GDM1 (cell line): ENCODE data around the gene REPS1.
"Not testable (repeated sequence)": the region's sequence is repeated elsewhere in the genome, so short reads cannot be mapped to it uniquely, and the experiment has no call there.

ENCODE experiments used
- DNase-seq: peaks from one replicate; lab custom pipeline; 2025; lab: John Stamatoyannopoulos, UW

The REPS1 gene

GRCh38 chr6:138999949-139000725, 12.1 kb upstream of the REPS1 start:
- no peak for DNase-seq

DNA sequence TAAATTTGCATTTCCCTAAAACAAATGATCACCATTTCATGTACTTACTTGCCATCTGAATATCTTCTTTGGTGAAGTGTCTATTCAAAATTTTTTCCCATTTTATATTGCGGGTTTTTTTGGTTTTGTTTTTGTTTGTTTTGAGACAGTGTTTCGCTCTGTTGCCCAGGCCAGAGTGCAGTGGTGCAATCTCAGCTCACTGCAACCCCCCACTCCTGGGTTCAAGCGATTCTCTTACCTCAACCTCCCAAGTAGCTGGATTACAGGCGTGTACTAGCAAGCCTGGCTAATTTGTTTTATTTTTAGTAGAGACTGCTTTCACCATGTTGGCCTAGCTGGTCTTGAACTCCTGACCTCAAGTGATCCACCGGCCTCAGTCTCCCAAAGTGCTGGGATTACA, 9.1 kb upstream of the REPS1 start:
- DNase-seq, result no peak

- no peak for DNase-seq
Observed at GRCh38 chr6:138996524-138996923, 8.5 kb upstream of the REPS1 start.

DNA sequence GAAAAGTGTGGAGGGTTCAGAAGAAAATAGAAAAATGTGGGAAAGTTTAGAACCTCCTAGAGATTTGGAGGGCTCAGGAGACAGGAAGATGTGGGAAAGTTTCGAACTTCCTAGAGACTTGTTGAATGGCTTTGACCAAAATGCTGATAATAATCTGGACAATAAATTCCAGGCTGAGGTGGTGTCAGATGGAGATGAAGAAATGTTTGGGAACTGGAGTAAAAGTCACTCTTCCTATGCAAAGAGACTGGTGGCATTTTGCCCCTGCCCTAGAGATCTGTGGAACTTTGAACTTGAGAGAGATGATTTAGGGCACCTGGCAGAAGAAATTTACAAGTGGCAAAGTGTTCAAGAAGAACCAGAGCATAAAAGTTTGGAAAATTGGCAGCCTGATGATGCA, 5.4 kb upstream of the REPS1 start:
- not testable (repeated sequence) for DNase-seq

GRCh38 chr6:138992965-138993364, 4.9 kb upstream of the REPS1 start:
- DNase-seq, result not testable (repeated sequence)

- DNase-seq, result no peak
Observed at GRCh38 chr6:138991206-138991605, 3.2 kb upstream of the REPS1 start.

DNA sequence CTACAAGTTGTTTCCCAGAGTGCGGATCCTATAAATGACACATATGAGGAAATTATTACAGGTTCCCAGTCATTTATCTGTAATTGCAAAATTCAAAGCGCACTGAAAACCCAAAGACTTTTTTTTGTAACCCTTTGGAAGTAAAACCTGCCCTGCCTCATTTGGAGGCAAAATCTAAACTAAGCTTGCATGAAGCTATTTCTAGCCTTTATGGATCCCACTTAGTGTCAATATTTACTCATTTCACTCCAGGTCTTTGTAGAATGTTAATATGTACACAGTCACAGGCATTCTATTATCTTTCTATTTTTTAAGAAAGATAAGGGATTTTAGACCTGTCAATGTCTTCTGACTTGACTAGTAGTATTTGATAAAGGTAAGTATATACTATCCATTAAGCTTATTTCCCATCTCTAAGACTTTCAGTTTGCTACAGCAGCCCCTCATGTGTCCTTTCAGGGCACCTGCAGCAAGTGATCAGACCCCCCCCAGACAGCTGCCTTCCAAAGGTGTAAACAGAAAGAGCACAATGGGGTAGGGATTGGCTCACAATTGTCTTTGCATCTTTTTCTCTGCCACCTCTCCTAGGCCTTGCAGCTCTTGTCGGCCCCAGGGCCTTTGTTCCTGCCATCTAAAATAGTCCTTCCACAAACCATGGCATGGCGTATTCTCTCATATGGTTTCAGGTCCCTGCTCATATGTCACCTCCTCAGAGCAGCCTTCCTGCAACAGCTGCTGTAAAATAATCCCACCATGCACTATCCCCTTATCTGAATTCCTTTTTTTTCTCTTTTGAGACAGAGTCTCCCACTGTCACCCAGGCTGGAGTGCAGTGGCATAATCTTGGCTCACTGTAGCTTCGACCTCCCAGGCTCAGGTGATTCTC, 1.3 kb upstream of the REPS1 start:
- no peak for DNase-seq

DNA sequence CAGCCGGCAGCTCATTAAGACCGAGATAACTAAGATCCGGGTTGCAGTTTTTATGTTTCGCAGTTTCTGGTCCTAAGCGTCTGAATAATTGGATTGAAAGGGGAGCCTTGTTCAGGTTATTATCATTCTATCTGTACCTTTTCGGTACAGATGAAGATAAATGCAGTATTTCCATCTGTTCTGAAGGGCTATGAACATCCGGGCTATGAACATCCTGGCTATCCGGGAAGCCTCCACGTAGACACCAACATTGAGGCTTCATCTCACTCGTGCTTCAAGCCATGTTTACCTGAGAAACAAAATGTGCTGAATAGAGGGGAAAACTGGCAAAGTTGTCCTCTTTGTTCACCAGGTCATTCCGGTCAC, 399 bp upstream of the REPS1 start:
- no peak for DNase-seq

DNA sequence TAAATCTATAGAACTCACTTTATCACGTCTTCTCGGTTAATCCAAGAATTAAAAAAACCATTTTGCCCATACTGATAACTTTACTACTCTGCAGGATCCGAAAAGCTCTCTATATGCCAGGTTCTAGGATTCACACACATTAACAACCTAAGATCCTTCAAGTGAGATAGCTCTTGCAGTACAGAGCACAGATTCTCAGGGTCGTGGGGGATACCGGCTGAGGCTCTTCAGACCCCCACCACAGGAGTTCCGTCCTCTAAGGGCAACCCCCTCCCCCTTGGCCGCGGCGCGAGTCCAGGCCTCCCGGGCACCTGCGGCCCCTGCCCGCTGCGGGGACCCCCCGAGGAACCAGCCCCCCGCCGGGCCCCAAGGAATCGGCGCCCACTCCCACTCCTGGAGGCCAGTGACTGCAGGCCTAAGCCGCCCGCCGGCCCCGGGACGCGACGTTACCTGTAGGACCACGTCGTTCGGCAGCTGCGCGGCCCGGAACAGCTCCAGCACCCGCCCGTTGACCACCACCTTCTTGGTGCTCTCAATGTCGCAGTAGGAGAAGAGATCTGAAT, 892 bp downstream of the REPS1 start:
- no peak for DNase-seq

DNA sequence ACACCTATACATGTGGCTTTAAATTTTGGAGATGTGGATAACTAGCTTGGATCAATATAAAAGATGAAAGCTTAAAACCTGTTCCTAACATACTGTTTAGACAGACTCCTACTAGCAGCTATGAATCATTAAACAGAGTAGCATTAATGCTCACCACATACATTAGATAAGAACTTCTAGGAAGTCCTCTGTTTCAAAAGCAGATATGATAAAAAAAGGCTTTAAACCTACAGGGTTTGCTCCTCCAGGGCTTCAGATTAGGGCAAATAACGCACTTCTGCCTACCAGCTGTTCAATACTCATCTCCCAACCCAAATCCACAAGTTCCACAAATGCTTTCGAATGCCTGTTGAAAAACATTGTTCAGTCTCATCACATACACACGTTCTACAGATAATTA, 1.5 kb downstream of the REPS1 start:
- DNase-seq, result no peak

- no peak for DNase-seq
Observed at GRCh38 chr6:138981416-138981815, 6.6 kb downstream of the REPS1 start.

DNA sequence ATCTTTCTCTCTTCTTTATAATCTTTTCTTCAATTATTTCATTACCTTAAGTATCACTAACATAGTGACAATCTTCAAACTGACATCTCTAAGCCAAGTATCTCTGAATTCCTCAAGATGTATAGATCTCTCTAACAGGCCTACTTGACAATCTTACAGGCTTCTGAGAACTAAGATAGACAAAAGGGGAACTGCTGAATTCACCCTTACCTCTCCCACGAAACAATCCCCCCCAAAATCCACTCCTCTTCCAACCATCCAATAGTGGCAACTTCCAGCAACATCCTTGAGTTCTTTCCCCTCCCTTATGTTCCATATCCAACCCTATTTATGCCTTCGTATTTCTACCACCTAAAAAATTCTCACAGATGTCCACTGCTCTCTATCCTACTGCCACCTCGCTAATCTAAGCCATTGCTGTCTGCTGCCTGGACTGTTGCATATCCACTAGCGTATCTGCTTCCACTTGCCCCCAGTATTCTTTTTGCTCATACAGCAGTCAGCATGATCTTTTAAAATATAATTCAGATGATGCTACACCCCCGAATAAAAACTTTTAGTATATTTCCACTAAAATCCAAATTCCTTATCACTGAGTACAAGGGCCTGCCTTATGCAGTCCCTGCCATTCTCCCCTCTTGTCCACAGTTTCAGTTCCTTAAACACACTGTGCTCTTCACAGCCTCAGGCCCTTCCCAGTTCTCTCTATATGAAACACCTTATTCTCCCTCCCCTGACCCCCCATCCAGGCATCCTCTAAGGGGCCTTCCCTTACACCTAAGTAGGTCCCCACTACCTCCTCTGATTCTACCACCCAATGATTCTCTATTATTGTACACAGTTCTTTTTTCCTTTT, 8.0 kb downstream of the REPS1 start:
- DNase-seq, result no peak

GRCh38 chr6:138979365-138979764, 8.7 kb downstream of the REPS1 start:
- no peak for DNase-seq

DNA sequence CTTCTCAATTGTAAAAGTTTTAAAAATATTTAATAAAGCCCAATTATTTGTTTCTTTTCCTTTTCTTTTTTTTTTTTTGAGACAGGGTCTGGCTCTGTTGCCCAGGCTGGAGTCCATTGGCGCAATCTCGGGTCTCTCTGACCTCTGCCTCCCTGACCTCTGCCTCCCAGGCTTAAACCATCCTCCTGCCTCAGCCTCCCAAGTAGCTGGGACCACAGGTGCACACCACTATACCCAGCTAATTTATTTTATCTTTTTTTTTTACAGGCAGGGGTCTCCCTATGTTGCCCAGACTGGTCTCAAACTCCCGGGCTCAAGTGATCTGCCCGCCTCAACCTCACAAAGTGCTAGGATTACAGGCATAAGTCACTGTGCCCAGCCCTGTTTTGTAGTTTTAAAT, 9.8 kb downstream of the REPS1 start:
- no peak for DNase-seq

GRCh38 chr6:138977646-138978167, 10.3 kb downstream of the REPS1 start:
- DNase-seq, result no peak

DNA sequence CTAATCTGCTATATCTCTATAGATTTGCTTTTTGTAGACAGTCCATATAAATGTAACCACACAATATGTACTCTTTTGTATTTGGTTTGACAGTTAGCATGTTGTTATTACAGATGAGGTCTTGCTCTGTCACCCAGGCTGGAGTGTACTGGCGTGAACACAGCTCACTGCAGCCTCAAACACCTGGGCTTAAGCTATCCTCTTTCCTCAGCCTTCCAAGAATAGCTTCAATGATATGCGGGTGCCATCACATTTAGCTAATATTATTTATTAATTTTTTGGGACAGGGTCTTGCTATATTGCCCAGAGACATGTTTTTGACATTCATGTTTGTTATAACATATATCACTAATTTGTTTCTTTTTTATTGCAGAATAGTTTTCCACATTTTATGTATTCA, 10.8 kb downstream of the REPS1 start:
- no peak for DNase-seq

DNA sequence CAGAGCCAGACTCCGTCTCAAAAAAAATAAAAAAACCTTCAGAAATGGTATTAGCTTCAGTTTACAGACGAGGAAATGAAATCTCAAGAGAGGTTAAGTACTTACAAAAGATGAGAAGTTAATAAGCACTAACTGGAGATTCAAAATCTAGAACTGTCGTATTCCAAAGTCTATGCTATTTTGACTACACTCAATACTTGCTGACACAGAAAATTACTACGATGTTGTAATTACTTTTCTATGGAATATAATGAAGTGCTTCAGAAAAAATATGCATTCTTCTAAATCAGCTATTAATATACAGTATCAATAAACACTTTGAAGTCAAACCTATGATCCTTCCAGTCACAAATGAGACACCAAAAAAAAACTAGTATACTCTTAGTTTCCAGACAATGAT, 12.2 kb downstream of the REPS1 start:
- no peak for DNase-seq

DNA sequence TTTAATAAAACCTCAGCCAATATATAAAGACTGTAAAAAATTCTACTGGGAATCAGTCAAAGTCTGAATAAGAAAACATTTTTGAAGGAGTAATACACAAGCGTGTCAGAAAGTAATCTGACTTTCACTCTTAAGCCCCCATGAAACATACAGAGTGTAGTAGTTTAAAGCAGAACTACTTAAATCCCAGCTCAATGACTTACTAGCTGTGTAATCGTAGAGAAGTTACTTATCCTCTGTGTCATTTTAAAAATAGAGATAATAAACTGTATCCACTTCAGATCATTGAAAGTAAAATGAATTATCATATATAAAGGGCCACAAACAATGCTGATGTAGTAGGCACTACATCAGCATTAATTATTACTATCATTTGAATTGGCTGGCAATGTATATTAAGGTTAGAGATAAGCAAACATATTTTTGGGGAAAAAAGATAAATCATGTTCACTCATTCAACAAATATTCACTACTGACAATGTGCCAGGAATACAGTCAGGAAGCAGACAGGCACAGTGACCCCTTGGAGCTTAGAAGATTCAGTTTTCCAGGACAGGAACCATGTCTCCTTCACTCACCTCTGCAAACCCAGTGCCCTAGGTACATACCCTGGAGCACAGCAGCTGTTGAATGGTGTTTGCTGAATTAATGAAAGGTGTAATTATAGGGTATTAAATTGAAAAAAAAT, 14.4 kb downstream of the REPS1 start:
- no peak for DNase-seq

- DNase-seq, result no peak
Observed at GRCh38 chr6:138972226-138972665, 15.8 kb downstream of the REPS1 start.

DNA sequence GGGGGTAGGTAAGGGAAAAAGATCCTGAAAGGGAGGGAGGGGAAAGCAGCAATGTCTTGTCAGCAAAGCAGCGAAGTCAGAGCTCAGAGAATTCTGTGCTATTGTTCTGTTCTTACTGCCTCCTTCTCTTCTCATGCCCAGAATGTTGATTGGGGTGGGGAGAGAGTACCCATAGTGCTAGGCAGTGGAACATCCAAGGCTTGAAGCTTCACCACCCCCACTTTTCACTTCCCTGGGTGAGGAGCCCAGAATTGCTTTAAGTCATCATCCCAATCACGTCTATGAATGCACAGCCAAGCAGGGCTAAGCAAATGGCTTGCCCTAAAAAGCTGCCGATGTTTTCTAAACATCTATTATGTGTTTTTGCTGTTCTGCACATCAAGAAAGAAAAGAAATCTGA, 16.5 kb downstream of the REPS1 start:
- DNase-seq, result no peak

DNA sequence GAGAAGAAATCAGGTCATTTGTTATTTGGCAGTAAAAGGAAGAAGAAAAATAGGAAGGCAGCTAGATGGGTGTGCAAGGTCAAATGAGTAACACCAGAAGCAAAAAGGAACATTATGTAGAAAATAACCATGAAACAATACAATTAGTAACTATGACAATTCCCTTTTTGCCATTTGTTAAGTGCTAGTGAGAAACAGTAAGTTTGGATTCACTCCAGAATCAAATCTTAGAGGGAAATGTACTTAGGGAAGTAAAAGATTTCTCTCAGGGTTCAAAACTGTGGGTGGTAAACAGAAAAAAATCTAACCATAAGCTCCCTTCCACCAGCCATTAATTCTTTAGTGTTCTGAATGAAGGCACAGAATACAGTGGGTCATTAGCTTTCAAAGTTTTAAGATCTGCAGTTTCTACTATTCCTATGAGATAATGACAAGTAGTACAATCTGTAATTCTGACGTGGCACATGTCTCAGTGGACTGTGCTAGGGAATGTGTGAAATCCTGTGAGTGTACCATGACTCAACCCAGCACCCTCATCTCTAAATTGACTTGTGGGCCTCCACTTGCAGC, 17.1 kb downstream of the REPS1 start:
- no peak for DNase-seq
